Measurements from ENCODE around the gene DEAF1. TPM values are rescaled to one million over a fixed set of nuclear protein-coding genes. Genes with fewer than 3 reads are reported as not detected.

DEAF1 gene
- total and polyA plus RNA-seq, 10 of the 15 experiments (the other 5 are each of a cell fraction or from before 2014, with no cell fraction given) = 0.68 to 51.3 (median 25.9) TPM

GRCh38 chr11:726278-727220, 31.5 kb upstream of the DEAF1 start (continued):
- TF ChIP-seq POLR2AphosphoS5 (IDR thresholded peaks at IDR 0.05; ENCODE audit: low read length) = peak; percentile 31; the same call in 1 of the 2 replicates
- TF ChIP-seq BCLAF1 (IDR thresholded peaks at IDR 0.05) = no peak

- ChIA-PET SMC1A (ENCODE audit: uncharacterized antibody, unreplicated experiment) (interaction anchor here (0.9 to 2.7 kb wide), 9 partner anchors 26 to 190 kb away, joined by 3 to 8 read pairs (median 5); partner anchors contain the start of gene TMEM80), POLR2A (interaction anchor here (0.6 to 8.2 kb wide), 11 partner anchors 21 to 171 kb away, joined by 3 to 72 read pairs (median 4); partner anchors contain the start of genes DEAF1, IRF7, LMNTD2 and PHRF1), CTCF (interaction anchor here (0.9 to 8.6 kb wide), 13 partner anchors 18 to 286 kb away, joined by 3 to 127 read pairs (median 3); partner anchors contain the start of genes DEAF1 and TMEM80), RAD21 (ENCODE audit: unreplicated experiment) (interaction anchor here (0.6 to 3.8 kb wide), 16 partner anchors 23 to 277 kb away, joined by 3 to 34 read pairs (median 5); partner anchors contain the start of genes DEAF1, GATD1, HRAS and PHRF1)
- Histone ChIP-seq H3K27ac (ENCODE audit: control insufficient read depth, insufficient read depth) (no peak overlapping the region), H3K4me1 (ENCODE audit: control insufficient read depth, insufficient read depth, low read length) (peaks cover 18% of the 10 kb centered on the region), H4K20me1 (ENCODE audit: control insufficient read depth, insufficient read depth) (no peaks in the 10 kb centered on the region; the same call in 1 of the 2 replicates), H3K4me2 (ENCODE audit: control insufficient read depth, insufficient read depth) (peak overlapping the region; percentile 82), H3K9ac (ENCODE audit: control insufficient read depth, insufficient read depth, low read length) (no peak overlapping the region), H3K36me3 (ENCODE audit: control insufficient read depth in 2 of 2, insufficient read depth in 2 of 2, low read length in 1 of 2) (no peaks in the 10 kb centered on the region), H3K4me3 (peak overlapping the region; percentile 58), H3K9me3 (replicated peaks; ENCODE audit: control insufficient read depth, insufficient read depth, low read length) (no peaks in the 10 kb centered on the region), H3K27me3 (replicated peaks in 1 of 2; ENCODE audit: control insufficient read depth in 2 of 2, insufficient read depth in 2 of 2, low read length in 1 of 2) (0 out of 4 replicates have a peak, but pooled peaks cover 0 to 3% of the 10 kb centered on the region in 2 experiments), H3K79me2 (ENCODE audit: control insufficient read depth, insufficient read depth, low read length) (no peaks in the 10 kb centered on the region), H2AFZ (ENCODE audit: control insufficient read depth, low read depth, low read length) (peak overlapping the region; percentile 72)
- in situ Hi-C loops (cut with MboI) (loop anchor here (10.0 kb wide), 1 partner anchor 61 kb away; no protein-coding TSS in a partner anchor), intact Hi-C loops (cut with micrococcal nuclease; ENCODE audit: unreplicated experiment) (no loop called here)
- 18% methylated on average over 24 of the region's 53 CpGs for WGBS (ENCODE audit: insufficient coverage, insufficient replicate concordance, low lambda C conversion rate, missing lambda C conversion rate)
- DNase-seq (ENCODE audit: low read depth, low spot score) (no peak), ATAC-seq (peak; percentile 18), FAIRE-seq (no peak)
- TF ChIP-seq EGR1 (IDR thresholded peaks at IDR 0.05; ENCODE audit: borderline replicate concordance in 1 of 2, low read depth in 2 of 2, low read length in 2 of 2) = peak in 1 of 2 experiments; percentile 40; a peak in 1 of 3 replicates
- TF ChIP-seq GATAD2B (conservative IDR thresholded peaks at IDR 0.05; ENCODE audit: low read depth) = peak; percentile 56; the same call in 1 of the 2 replicates
- TF ChIP-seq BHLHE40 (IDR thresholded peaks at IDR 0.05; ENCODE audit: borderline replicate concordance in 1 of 2, low read depth in 2 of 2, low read length in 1 of 2) = peak in 1 of 2 experiments; percentile 36; a peak in 1 of 4 replicates
- TF ChIP-seq JUNB (IDR thresholded peaks at IDR 0.05) = no peak
- TF ChIP-seq LARP7 (IDR thresholded peaks at IDR 0.05) = 0 out of 2 replicates have a peak, but pooled peaks have one; percentile 42
- TF ChIP-seq BRCA1 (IDR thresholded peaks at IDR 0.05; ENCODE audit: low read depth, low read length) = no peak
- TF ChIP-seq NRF1 (conservative IDR thresholded peaks at IDR 0.05; ENCODE audit: low read depth, low read length) = peak; percentile 35; the same call in 1 of the 2 replicates
- BruUV-seq (replicated peaks) = no TSS peak
Observed at GRCh38 chr11:725624-726202, 30.7 kb upstream of the DEAF1 start.

Measured in GM12878 (cell line).